Measurements from ENCODE around the gene ARPC1B. TPM values are rescaled to one million over a fixed set of nuclear protein-coding genes. Genes with fewer than 3 reads are reported as not detected.

ARPC1B gene
- total and polyA plus RNA-seq, 2 experiments from 2014 or later: 101 to 132 TPM

DNA sequence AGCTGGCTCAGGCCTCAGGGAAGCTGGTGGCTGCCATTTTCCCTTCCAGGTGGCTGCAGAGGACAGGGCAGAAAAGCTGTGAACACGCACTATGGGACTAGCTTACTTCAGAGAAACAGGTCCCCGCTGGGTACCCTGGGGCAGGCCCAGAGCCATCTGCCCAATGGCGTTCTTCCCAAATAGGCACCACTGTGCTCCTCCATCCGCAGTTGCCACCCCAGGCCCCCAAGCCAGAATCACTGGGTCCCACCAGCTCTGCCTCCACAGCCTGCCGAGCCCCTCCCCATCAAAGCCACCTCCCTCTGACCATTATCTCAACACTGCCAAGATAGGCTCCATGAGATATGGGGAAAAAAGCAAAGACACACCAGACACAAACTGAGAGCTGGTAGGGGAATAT lies 45.7 kb downstream of the ARPC1B start:
- no peaks in the 10 kb centered on the region for H3K9me2 ChIP-seq (ENCODE audit: insufficient read depth)
- H2AFZ ChIP-seq: no peak overlapping the region
- Mint-ChIP-seq H3K4me3 (no peak overlapping the region), H3K9me3 (no peaks in the 10 kb centered on the region), H3K27me3 (ENCODE audit: insufficient read depth, low read depth, poor library complexity) (peaks cover 16% of the 10 kb centered on the region), H3K27ac (no peak overlapping the region), H3K36me3 (ENCODE audit: low read depth) (peaks cover 90% of the 10 kb centered on the region), H3K4me1 (peaks cover 11% of the 10 kb centered on the region)
- no peaks in the 10 kb centered on the region for H3K27me3 ChIP-seq (ENCODE audit: insufficient read depth)
- no peaks in the 10 kb centered on the region; the same call in 1 of the 2 replicates for H3K79me2 ChIP-seq (replicated peaks; ENCODE audit: insufficient read depth)
- no peak for ATAC-seq
- TF ChIP-seq, protein P1, sequence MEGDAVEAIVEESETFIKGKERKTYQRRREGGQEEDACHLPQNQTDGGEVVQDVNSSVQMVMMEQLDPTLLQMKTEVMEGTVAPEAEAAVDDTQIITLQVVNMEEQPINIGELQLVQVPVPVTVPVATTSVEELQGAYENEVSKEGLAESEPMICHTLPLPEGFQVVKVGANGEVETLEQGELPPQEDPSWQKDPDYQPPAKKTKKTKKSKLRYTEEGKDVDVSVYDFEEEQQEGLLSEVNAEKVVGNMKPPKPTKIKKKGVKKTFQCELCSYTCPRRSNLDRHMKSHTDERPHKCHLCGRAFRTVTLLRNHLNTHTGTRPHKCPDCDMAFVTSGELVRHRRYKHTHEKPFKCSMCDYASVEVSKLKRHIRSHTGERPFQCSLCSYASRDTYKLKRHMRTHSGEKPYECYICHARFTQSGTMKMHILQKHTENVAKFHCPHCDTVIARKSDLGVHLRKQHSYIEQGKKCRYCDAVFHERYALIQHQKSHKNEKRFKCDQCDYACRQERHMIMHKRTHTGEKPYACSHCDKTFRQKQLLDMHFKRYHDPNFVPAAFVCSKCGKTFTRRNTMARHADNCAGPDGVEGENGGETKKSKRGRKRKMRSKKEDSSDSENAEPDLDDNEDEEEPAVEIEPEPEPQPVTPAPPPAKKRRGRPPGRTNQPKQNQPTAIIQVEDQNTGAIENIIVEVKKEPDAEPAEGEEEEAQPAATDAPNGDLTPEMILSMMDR (conservative IDR thresholded peaks at IDR 0.05; ENCODE audit: low read depth in 2 of 2): no peak
- TF ChIP-seq CREB1 (CRISPR knock-in tag; IDR thresholded peaks at IDR 0.05; ENCODE audit: low read depth) (no peak), POLR2AphosphoS5 (IDR thresholded peaks at IDR 0.05; ENCODE audit: low read depth) (0 out of 2 replicates have a peak, but pooled peaks have one; percentile 17), REST (IDR thresholded peaks at IDR 0.05; ENCODE audit: unreplicated experiment) (no peak), ZNF114 (CRISPR knock-in tag; IDR thresholded peaks at IDR 0.05) (no peak)
- H3K4me3 ChIP-seq: no peak overlapping the region
- no peak for DNase-seq (ENCODE audit: low spot score)
- H3K36me3 ChIP-seq (ENCODE audit: insufficient read depth): peaks cover 33% of the 10 kb centered on the region
- H3K4me2 ChIP-seq: no peak overlapping the region
- peaks cover 8% of the 10 kb centered on the region for H3K4me1 ChIP-seq (ENCODE audit: insufficient read depth)
- no peak overlapping the region for H3K27ac ChIP-seq (ENCODE audit: low read depth)
- H3F3A ChIP-seq (replicated peaks; ENCODE audit: low read depth): peaks cover 19% of the 10 kb centered on the region
- H4K20me1 ChIP-seq (replicated peaks; ENCODE audit: insufficient read depth): peaks cover 10% of the 10 kb centered on the region

GRCh38 chr7:99420986-99421385 lies 46.5 kb downstream of the ARPC1B start:
- H3K4me2 ChIP-seq: no peak overlapping the region
- Mint-ChIP-seq H3K4me1 (peaks cover 11% of the 10 kb centered on the region), H3K4me3 (no peak overlapping the region), H3K36me3 (ENCODE audit: low read depth) (peaks cover 91% of the 10 kb centered on the region), H3K27me3 (ENCODE audit: insufficient read depth, low read depth, poor library complexity) (peaks cover 16% of the 10 kb centered on the region), H3K27ac (no peak overlapping the region), H3K9me3 (peaks cover 2% of the 10 kb centered on the region; the same call in 1 of the 3 replicates)
- no peak overlapping the region for H2AFZ ChIP-seq
- H3K27ac ChIP-seq (ENCODE audit: low read depth): 0 out of 2 replicates have a peak overlapping the region, but pooled peaks have one; percentile 84
- peaks cover 8% of the 10 kb centered on the region for H3K4me1 ChIP-seq (ENCODE audit: insufficient read depth)
- peaks cover 32% of the 10 kb centered on the region for H3K36me3 ChIP-seq (ENCODE audit: insufficient read depth)
- peaks cover 15% of the 10 kb centered on the region for H3F3A ChIP-seq (replicated peaks; ENCODE audit: low read depth)
- no peaks in the 10 kb centered on the region for H3K9me2 ChIP-seq (ENCODE audit: insufficient read depth)
- H3K4me3 ChIP-seq: no peak overlapping the region
- no peak for ATAC-seq
- DNase-seq (ENCODE audit: low spot score): no peak
- peaks cover 10% of the 10 kb centered on the region for H4K20me1 ChIP-seq (replicated peaks; ENCODE audit: insufficient read depth)
- H3K79me2 ChIP-seq (replicated peaks; ENCODE audit: insufficient read depth): no peaks in the 10 kb centered on the region; the same call in 1 of the 2 replicates
- H3K27me3 ChIP-seq (ENCODE audit: insufficient read depth): no peaks in the 10 kb centered on the region
- TF ChIP-seq REST (IDR thresholded peaks at IDR 0.05; ENCODE audit: unreplicated experiment) (no peak), ZNF114 (CRISPR knock-in tag; IDR thresholded peaks at IDR 0.05) (no peak), EZH2phosphoT487 (IDR thresholded peaks at IDR 0.05; ENCODE audit: unreplicated experiment) (no peak), POLR2AphosphoS5 (IDR thresholded peaks at IDR 0.05; ENCODE audit: low read depth) (no peak)

All from GM23338 (cell line).